Measurements from ENCODE around the gene NR4A2.

GRCh38 chr2:156356014-156356754 lies 23.7 kb upstream of the NR4A2 start:
- TF ChIP-seq CTCF (IDR thresholded peaks at IDR 0.05; ENCODE audit: low read length) (no peak), EZH2 (IDR thresholded peaks at IDR 0.05; ENCODE audit: borderline replicate concordance, low read length) (no peak)
